ENCODE data around the gene AFAP1.

The AFAP1 gene

DNA sequence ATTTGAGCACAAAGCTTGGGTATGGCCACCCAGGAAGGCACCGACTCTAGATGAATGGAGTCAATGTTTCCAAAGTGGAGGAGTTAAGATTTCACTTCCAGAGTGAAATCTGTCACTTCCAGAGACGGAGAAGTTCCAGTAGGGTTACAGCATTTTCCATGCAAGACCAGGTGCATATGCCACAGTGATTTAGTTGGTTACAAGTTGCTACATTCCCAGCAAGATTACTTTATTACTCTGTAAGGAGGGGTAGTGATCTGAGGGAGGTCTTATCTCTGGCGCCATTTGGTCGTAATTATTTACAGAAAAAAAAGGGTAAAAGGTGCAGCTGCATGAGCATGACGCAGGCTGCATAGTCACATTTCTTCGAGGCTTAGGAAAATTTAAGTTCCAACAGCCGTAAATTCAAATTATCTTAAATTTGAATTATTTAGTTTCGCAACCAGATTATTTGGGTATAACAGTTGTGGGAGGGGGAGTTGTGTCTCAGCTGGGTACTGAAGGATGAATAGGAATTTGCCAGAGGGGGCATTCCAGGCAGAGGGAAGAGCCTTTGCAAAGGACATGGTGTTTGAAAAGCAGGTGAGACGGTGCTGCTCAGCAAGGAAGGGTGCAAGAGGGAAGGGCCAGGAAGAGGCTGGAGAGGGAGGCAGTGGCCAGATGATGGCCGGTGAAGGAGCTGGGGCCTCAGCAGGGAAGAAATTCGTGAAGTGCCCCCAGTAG lies 17.4 kb upstream of the AFAP1 start:
- TF ChIP-seq, protein P1, sequence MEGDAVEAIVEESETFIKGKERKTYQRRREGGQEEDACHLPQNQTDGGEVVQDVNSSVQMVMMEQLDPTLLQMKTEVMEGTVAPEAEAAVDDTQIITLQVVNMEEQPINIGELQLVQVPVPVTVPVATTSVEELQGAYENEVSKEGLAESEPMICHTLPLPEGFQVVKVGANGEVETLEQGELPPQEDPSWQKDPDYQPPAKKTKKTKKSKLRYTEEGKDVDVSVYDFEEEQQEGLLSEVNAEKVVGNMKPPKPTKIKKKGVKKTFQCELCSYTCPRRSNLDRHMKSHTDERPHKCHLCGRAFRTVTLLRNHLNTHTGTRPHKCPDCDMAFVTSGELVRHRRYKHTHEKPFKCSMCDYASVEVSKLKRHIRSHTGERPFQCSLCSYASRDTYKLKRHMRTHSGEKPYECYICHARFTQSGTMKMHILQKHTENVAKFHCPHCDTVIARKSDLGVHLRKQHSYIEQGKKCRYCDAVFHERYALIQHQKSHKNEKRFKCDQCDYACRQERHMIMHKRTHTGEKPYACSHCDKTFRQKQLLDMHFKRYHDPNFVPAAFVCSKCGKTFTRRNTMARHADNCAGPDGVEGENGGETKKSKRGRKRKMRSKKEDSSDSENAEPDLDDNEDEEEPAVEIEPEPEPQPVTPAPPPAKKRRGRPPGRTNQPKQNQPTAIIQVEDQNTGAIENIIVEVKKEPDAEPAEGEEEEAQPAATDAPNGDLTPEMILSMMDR (IDR thresholded peaks at IDR 0.05) = no peak
- peaks cover 66% of the 10 kb centered on the region for H3K27me3 ChIP-seq
- no peaks in the 10 kb centered on the region for H3K4me1 ChIP-seq (ENCODE audit: control insufficient read depth in 1 of 2, insufficient read depth in 1 of 2, low read depth in 1 of 2, low read length in 1 of 2)

DNA sequence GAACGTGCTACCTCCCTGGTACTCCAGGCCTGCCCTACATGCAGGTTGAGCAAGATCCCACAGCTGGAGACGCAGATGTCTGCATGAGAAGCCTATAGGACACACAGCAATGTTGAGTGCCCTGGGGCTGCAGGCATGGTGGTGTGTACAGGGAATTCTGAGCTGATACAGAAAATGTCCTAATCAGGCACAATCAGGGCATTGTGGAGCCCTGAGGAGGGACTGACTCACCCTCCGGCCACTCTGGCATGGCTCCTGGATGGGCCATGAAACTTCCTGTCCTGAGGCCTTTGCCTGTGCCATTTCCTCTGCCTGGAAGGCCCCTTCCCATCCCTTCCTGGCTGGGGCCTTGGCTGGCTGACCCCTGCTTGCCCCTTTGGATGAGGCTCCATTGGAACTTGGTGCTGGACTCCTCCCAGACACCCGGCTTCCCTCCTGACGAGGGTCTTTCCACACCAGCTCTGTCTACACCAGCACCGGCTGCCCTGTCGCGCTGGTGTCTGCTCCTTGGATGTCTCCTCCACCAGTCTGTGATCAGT lies 16.7 kb upstream of the AFAP1 start:
- H3K27me3 ChIP-seq = peaks cover 58% of the 10 kb centered on the region
- H3K9me3 ChIP-seq = peaks cover 5% of the 10 kb centered on the region
- H3K4me3 ChIP-seq (ENCODE audit: low read depth in 1 of 2, low read length in 1 of 2) = no peak overlapping the region
- no peak overlapping the region for H3K27ac ChIP-seq
- TF ChIP-seq, protein P1 (IDR thresholded peaks at IDR 0.05) = no peak
- H3K36me3 ChIP-seq = no peaks in the 10 kb centered on the region
- H3K4me1 ChIP-seq (ENCODE audit: control insufficient read depth in 1 of 2, insufficient read depth in 1 of 2, low read depth in 1 of 2, low read length in 1 of 2) = no peaks in the 10 kb centered on the region

More for the DNA sequence above, 17.4 kb upstream of the AFAP1 start:
- Histone ChIP-seq H3K27ac (no peak overlapping the region), H3K9me3 (peaks cover 5% of the 10 kb centered on the region), H3K4me3 (ENCODE audit: low read depth in 1 of 2, low read length in 1 of 2) (no peak overlapping the region), H3K36me3 (no peaks in the 10 kb centered on the region)

DNA sequence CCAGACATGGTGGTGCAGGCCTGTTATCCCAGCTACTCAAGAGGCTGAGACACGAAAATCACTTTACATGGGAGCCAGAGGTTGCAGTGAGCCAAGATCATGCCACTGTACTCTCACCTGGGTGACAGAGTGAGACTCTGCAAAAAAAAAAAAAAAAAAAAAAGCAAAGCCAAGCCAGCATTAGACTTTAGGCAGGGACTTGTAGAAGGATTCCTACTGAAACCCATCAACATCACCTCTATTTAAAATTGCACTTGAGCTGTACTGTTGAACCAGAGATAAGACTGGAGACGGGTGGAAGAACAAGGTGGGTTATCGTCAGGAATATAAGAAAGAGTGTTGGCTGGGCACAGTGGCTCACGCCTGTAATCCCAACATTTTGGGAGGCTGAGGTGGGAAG lies 15.7 kb upstream of the AFAP1 start:
- Histone ChIP-seq H3K4me1 (ENCODE audit: control insufficient read depth in 1 of 2, insufficient read depth in 1 of 2, low read depth in 1 of 2, low read length in 1 of 2) (no peaks in the 10 kb centered on the region), H3K27me3 (peaks cover 49% of the 10 kb centered on the region), H3K27ac (no peak overlapping the region), H3K4me3 (ENCODE audit: low read depth in 1 of 2, low read length in 1 of 2) (no peak overlapping the region), H3K36me3 (no peaks in the 10 kb centered on the region), H3K9me3 (peaks cover 5% of the 10 kb centered on the region)
- TF ChIP-seq, protein P1 (IDR thresholded peaks at IDR 0.05) = no peak

DNA sequence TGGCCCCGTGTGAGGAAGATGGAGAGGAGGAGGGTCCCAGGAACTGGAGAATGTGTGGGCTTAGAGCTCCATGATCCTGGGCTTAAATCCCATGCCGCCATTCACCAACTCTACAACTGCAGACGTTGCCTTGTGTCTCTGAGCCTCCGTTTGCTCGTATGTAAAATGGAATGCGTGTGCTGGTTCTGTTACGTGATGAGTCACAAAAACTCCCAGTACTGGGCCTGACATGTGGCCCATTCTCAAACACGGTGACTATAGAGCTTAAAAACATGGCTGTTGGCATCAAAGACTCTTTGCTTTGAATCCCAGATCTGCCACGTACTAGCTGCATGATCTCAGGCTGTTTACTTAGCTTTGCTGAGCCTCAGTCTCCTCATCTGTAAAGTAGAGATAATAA lies 13.0 kb upstream of the AFAP1 start:
- Histone ChIP-seq H3K27ac (no peak overlapping the region), H3K4me1 (ENCODE audit: control insufficient read depth in 1 of 2, insufficient read depth in 1 of 2, low read depth in 1 of 2, low read length in 1 of 2) (no peaks in the 10 kb centered on the region), H3K36me3 (no peaks in the 10 kb centered on the region), H3K4me3 (ENCODE audit: low read depth in 1 of 2, low read length in 1 of 2) (no peak overlapping the region), H3K9me3 (peaks cover 5% of the 10 kb centered on the region), H3K27me3 (peaks cover 36% of the 10 kb centered on the region)
- TF ChIP-seq, protein P1 (IDR thresholded peaks at IDR 0.05) = no peak

DNA sequence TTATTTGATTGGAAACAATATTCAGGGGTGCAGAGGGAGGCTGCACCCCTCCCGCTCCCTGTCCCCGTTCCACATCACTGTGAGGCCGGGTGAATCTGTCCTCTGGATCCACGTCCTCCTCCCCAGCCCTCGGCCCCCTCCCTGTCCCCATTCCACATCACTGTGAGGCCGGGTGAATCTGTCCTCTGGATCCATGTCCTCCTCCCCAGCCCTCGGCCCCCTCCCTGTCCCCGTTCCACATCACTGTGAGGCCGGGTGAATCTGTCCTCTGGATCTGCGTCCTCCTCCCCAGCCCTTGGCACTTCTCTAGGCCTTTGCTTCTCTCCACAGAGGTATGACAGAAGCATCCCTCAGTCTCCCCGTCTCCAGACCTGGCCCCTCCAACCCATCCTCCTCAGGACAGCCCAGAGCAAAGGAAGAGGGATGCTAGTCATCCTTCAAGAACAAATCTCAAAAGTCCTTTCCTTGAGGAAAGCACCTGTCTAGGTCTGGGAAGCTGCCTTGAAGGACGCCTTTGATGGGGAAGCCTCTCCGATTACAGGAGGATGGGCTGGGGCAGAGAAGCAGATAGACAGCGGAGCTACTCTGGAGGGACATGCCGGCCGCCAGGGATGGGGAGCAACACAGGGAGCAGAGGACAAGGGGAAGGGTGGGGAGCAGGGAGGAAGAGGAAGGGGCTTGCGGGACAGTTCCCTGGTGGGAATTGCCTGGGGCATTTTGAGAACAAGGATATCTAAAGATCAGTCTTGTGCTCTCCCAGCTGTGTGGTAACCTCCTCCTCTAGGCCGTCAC lies 10.8 kb upstream of the AFAP1 start:
- Histone ChIP-seq H3K36me3 (no peaks in the 10 kb centered on the region), H3K4me1 (ENCODE audit: control insufficient read depth in 1 of 2, insufficient read depth in 1 of 2, low read depth in 1 of 2, low read length in 1 of 2) (no peaks in the 10 kb centered on the region), H3K4me3 (ENCODE audit: low read depth in 1 of 2, low read length in 1 of 2) (no peak overlapping the region), H3K27ac (no peak overlapping the region), H3K27me3 (peaks cover 25% of the 10 kb centered on the region), H3K9me3 (peaks cover 5% of the 10 kb centered on the region)
- TF ChIP-seq, protein P1 (IDR thresholded peaks at IDR 0.05) = no peak
